CD4-positive, CD25-positive, alpha-beta regulatory T cell (primary cell): ENCODE results near the gene MID1IP1. TPM values are rescaled to one million over a fixed set of nuclear protein-coding genes. Genes with fewer than 3 reads are reported as not detected.

Experiments
- ATAC-seq, 2 donors: fragments of 150-1000 bp; cut with Tn5 transposase; one replicate each; pipeline ENCODE4 v1.10.0; 2021; ENCODE audit warnings: low read depth in 2 of 2, moderate number of reproducible peaks in 2 of 2, moderate library complexity in 1 of 2
- DNase-seq, 3 donors: peaks; one replicate each; pipeline versions ENCODE4 v3.0.0 to v3.0.0-alpha.2; 2012 to 2022; ENCODE audit warnings: mixed read lengths in 1 of 3
- H3K27ac ChIP-seq: one replicate; pipeline ENCODE4 v1.7.0; 2013; ENCODE audit warnings: mild to moderate bottlenecking, low read length; ENCODE audit not compliant: insufficient read depth, poor library complexity, severe bottlenecking
- H3K27me3 ChIP-seq: one replicate; pipeline ENCODE4 v1.7.0; 2013; ENCODE audit warnings: low read length; ENCODE audit not compliant: control insufficient read depth, insufficient read depth
- H3K36me3 ChIP-seq: one replicate; pipeline ENCODE4 v1.7.0; 2013; ENCODE audit warnings: mild to moderate bottlenecking, low read length, moderate library complexity; ENCODE audit not compliant: control insufficient read depth, insufficient read depth
- H3K4me1 ChIP-seq: 2 replicates; pipeline ENCODE4 v1.7.0; 2013; ENCODE audit warnings: mild to moderate bottlenecking, low read length; ENCODE audit not compliant: insufficient read depth, control insufficient read depth, poor library complexity, severe bottlenecking
- H3K4me3 ChIP-seq: one replicate; pipeline ENCODE4 v1.7.0; 2013; ENCODE audit warnings: low read depth, mild to moderate bottlenecking, low read length, moderate library complexity
- H3K9me3 ChIP-seq, 2 experiments: 1 replicate in 1 of 2; 2 replicates in 1 of 2; pipeline ENCODE4 v1.7.0; 2013; ENCODE audit warnings: low read length in 2 of 2, mild to moderate bottlenecking in 1 of 2, moderate library complexity in 1 of 2; ENCODE audit not compliant: control insufficient read depth in 2 of 2
- H3K27ac Mint-ChIP-seq, 3 donors: one replicate each; pipeline ENCODE4 v1.8.0; 2020 to 2022; ENCODE audit warnings: mild to moderate bottlenecking in 3 of 3, mixed read lengths in 3 of 3, moderate library complexity in 2 of 3
- H3K27me3 Mint-ChIP-seq: one replicate; pipeline ENCODE4 v1.8.0; 2022; ENCODE audit warnings: mild to moderate bottlenecking, mixed read lengths
- H3K36me3 Mint-ChIP-seq: one replicate; pipeline ENCODE4 v1.8.0; 2020; ENCODE audit warnings: mixed read lengths
- H3K4me1 Mint-ChIP-seq, 4 donors: one replicate each; pipeline ENCODE4 v1.8.0; 2020 to 2022; ENCODE audit warnings: mixed read lengths in 4 of 4, mild to moderate bottlenecking in 1 of 4
- H3K4me3 Mint-ChIP-seq, 4 donors: one replicate each; pipeline ENCODE4 v1.8.0; 2020 to 2022; ENCODE audit warnings: mild to moderate bottlenecking in 4 of 4, mixed read lengths in 4 of 4, moderate library complexity in 3 of 4
- H3K9me3 Mint-ChIP-seq, 7 donors: one replicate each; pipeline ENCODE4 v1.8.0; 2020 to 2022; ENCODE audit warnings: mixed read lengths in 7 of 7, mild to moderate bottlenecking in 3 of 7, moderate library complexity in 2 of 7
- polyA plus RNA-seq, 4 donors: library from polyadenylated mRNA; unstranded; fragments of 300-500 nt; fragmentation: Illumina TruSeq; gene quantifications; one replicate each; pipeline ENCODE4 v1.2.3, GENCODE V29; 2021
- total RNA-seq: library from RNA; stranded (reverse); gene quantifications from one replicate; pipeline ENCODE4 v1.2.3, GENCODE V29; 2022

The MID1IP1 gene
- total and polyA plus RNA-seq, 5 donors from 2014 or later: 8.8 to 17.3 (median 13.0) TPM

- no peak overlapping the region for H3K27ac Mint-ChIP-seq
- H3K4me1 Mint-ChIP-seq: peaks cover 0 to 8% (median 4%) of the 10 kb centered on the region in 4 donors
- H3K4me3 Mint-ChIP-seq: no peak overlapping the region
Observed at GRCh38 chrX:38796946-38797345, 4.3 kb upstream of the MID1IP1 start.

GRCh38 chrX:38798956-38799355 is 2.3 kb upstream of the MID1IP1 start:
- DNase-seq: no peak
- H3K4me1 Mint-ChIP-seq: peaks cover 0 to 19% (median 6%) of the 10 kb centered on the region in 4 donors
- H3K27ac Mint-ChIP-seq: no peak overlapping the region
- Histone ChIP-seq H3K27me3 (peaks cover 2% of the 10 kb centered on the region), H3K36me3 (no peaks in the 10 kb centered on the region), H3K27ac (no peak overlapping the region), H3K9me3 (no peaks in the 10 kb centered on the region), H3K4me3 (no peak overlapping the region), H3K4me1 (peaks cover 3% of the 10 kb centered on the region)
- no peak overlapping the region for H3K4me3 Mint-ChIP-seq
- H3K9me3 Mint-ChIP-seq: peaks cover 0 to 3% (median 0%) of the 10 kb centered on the region in 7 donors
- no peak for ATAC-seq
- H3K36me3 Mint-ChIP-seq: no peaks in the 10 kb centered on the region
- H3K27me3 Mint-ChIP-seq: peaks cover 5% of the 10 kb centered on the region

More at GRCh38 chrX:38796946-38797345, 4.3 kb upstream of the MID1IP1 start:
- H3K27ac ChIP-seq: no peak overlapping the region
- no peaks in the 10 kb centered on the region for H3K36me3 ChIP-seq
- no peak for ATAC-seq
- Mint-ChIP-seq H3K9me3 (peaks cover 0 to 2% (median 0%) of the 10 kb centered on the region in 7 donors), H3K36me3 (no peaks in the 10 kb centered on the region), H3K27me3 (peaks cover 5% of the 10 kb centered on the region)
- no peak for DNase-seq
- no peaks in the 10 kb centered on the region for H3K4me1 ChIP-seq
- no peak overlapping the region for H3K4me3 ChIP-seq
- H3K9me3 ChIP-seq: no peaks in the 10 kb centered on the region
- H3K27me3 ChIP-seq: peaks cover 2% of the 10 kb centered on the region

- Mint-ChIP-seq H3K36me3 (no peaks in the 10 kb centered on the region), H3K4me1 (peaks cover 0 to 19% (median 6%) of the 10 kb centered on the region in 4 donors), H3K27ac (no peak overlapping the region), H3K9me3 (peaks cover 0 to 3% (median 0%) of the 10 kb centered on the region in 7 donors), H3K4me3 (peak overlapping the region in 2 of 4 donors; percentile 8 to 10), H3K27me3 (peaks cover 5% of the 10 kb centered on the region)
- Histone ChIP-seq H3K4me1 (peaks cover 3% of the 10 kb centered on the region), H3K27ac (no peak overlapping the region), H3K36me3 (no peaks in the 10 kb centered on the region), H3K27me3 (peaks cover 2% of the 10 kb centered on the region), H3K9me3 (no peaks in the 10 kb centered on the region), H3K4me3 (no peak overlapping the region)
- DNase-seq: peak in 1 of 3 donors; percentile 38
- ATAC-seq: no peak
Observed at GRCh38 chrX:38799995-38800580, 1.2 kb upstream of the MID1IP1 start.

GRCh38 chrX:38803243-38803587 is 2.0 kb downstream of the MID1IP1 start:
- no peaks in the 10 kb centered on the region for H3K36me3 ChIP-seq
- H3K4me1 Mint-ChIP-seq: peaks cover 5 to 35% (median 9%) of the 10 kb centered on the region in 4 donors
- peaks cover 2% of the 10 kb centered on the region for H3K27me3 ChIP-seq
- peaks cover 7% of the 10 kb centered on the region for H3K4me1 ChIP-seq
- no peak overlapping the region for H3K27ac ChIP-seq
- H3K9me3 Mint-ChIP-seq: peaks cover 0 to 3% (median 0%) of the 10 kb centered on the region in 7 donors
- peak overlapping the region; percentile 66 to 92 (median 78) for H3K27ac Mint-ChIP-seq
- H3K9me3 ChIP-seq: no peaks in the 10 kb centered on the region
- H3K4me3 ChIP-seq: peak overlapping the region; percentile 57
- no peaks in the 10 kb centered on the region for H3K36me3 Mint-ChIP-seq
- peaks cover 5% of the 10 kb centered on the region for H3K27me3 Mint-ChIP-seq
- DNase-seq (peak in 1 of 3 donors; percentile 16), ATAC-seq (no peak)
- peak overlapping the region; percentile 90 to 96 (median 93) for H3K4me3 Mint-ChIP-seq

GRCh38 chrX:38803588-38804431 is 2.6 kb downstream of the MID1IP1 start:
- DNase-seq (peak in 2 of 3 donors; percentile 40 to 71), ATAC-seq (peak; percentile 45 to 52)
- Histone ChIP-seq H3K4me3 (peak overlapping the region; percentile 57), H3K27me3 (no peaks in the 10 kb centered on the region), H3K27ac (peak overlapping the region; percentile 70), H3K4me1 (peaks cover 7% of the 10 kb centered on the region), H3K9me3 (no peaks in the 10 kb centered on the region), H3K36me3 (no peaks in the 10 kb centered on the region)
- Mint-ChIP-seq H3K27me3 (peaks cover 5% of the 10 kb centered on the region), H3K36me3 (no peaks in the 10 kb centered on the region), H3K4me3 (peak overlapping the region; percentile 90 to 96 (median 93)), H3K4me1 (peaks cover 5 to 38% (median 9%) of the 10 kb centered on the region in 4 donors), H3K9me3 (peaks cover 0 to 3% (median 0%) of the 10 kb centered on the region in 7 donors), H3K27ac (peak overlapping the region; percentile 66 to 92 (median 81))

GRCh38 chrX:38804432-38804681 is 3.1 kb downstream of the MID1IP1 start:
- ATAC-seq: peak in 1 of 2 donors; percentile 12

GRCh38 chrX:38804682-38805431 is 3.6 kb downstream of the MID1IP1 start:
- peak overlapping the region; percentile 70 for H3K27ac ChIP-seq
- peak overlapping the region; percentile 71 to 96 (median 81) for H3K27ac Mint-ChIP-seq
- peaks cover 2% of the 10 kb centered on the region for H3K27me3 Mint-ChIP-seq
- H3K4me1 Mint-ChIP-seq: peaks cover 8 to 48% (median 13%) of the 10 kb centered on the region in 4 donors
- peaks cover 0 to 3% (median 0%) of the 10 kb centered on the region in 7 donors for H3K9me3 Mint-ChIP-seq
- ATAC-seq (peak in 1 of 2 donors; percentile 20), DNase-seq (peak in 1 of 3 donors; percentile 52)
- no peaks in the 10 kb centered on the region for H3K36me3 Mint-ChIP-seq
- no peaks in the 10 kb centered on the region for H3K9me3 ChIP-seq
- H3K27me3 ChIP-seq: no peaks in the 10 kb centered on the region
- H3K4me1 ChIP-seq: peaks cover 7% of the 10 kb centered on the region
- H3K36me3 ChIP-seq: no peaks in the 10 kb centered on the region
- H3K4me3 Mint-ChIP-seq: peak overlapping the region; percentile 90 to 96 (median 93)
- H3K4me3 ChIP-seq: peak overlapping the region; percentile 61

More at GRCh38 chrX:38804432-38804681, 3.1 kb downstream of the MID1IP1 start:
- Mint-ChIP-seq H3K9me3 (peaks cover 0 to 3% (median 0%) of the 10 kb centered on the region in 7 donors), H3K27ac (peak overlapping the region; percentile 32 to 81 (median 69)), H3K27me3 (peaks cover 5% of the 10 kb centered on the region), H3K4me1 (peaks cover 6 to 43% (median 10%) of the 10 kb centered on the region in 4 donors), H3K4me3 (peak overlapping the region; percentile 90 to 96 (median 93)), H3K36me3 (no peaks in the 10 kb centered on the region)
- H3K27me3 ChIP-seq: no peaks in the 10 kb centered on the region
- H3K4me3 ChIP-seq: peak overlapping the region; percentile 61
- peaks cover 7% of the 10 kb centered on the region for H3K4me1 ChIP-seq
- H3K36me3 ChIP-seq: no peaks in the 10 kb centered on the region
- peak in 1 of 3 donors; percentile 1 for DNase-seq
- H3K27ac ChIP-seq: peak overlapping the region; percentile 70
- H3K9me3 ChIP-seq: no peaks in the 10 kb centered on the region
